Nephron (organoid): ENCODE measurements around the gene SHANK1.

Source experiments
- H3K27ac Mint-ChIP-seq, 3 experiments: 2 replicates each; pipeline ENCODE4 v1.8.0; 2020; ENCODE audit warnings: mixed read lengths in 3 of 3, mild to moderate bottlenecking in 2 of 3, moderate library complexity in 1 of 3
- H3K27me3 Mint-ChIP-seq: 2 replicates; pipeline ENCODE4 v1.8.0; 2021; ENCODE audit warnings: low read depth, mild to moderate bottlenecking, moderate library complexity, mixed read lengths
- H3K36me3 Mint-ChIP-seq: 2 replicates; pipeline ENCODE4 v1.8.0; 2020; ENCODE audit warnings: low read depth, mixed read lengths
- H3K4me1 Mint-ChIP-seq: 2 replicates; pipeline ENCODE4 v1.8.0; 2020; ENCODE audit warnings: mixed read lengths
- H3K4me3 Mint-ChIP-seq, 3 experiments: 2 replicates each; pipeline ENCODE4 v1.8.0; 2020; ENCODE audit warnings: mild to moderate bottlenecking in 3 of 3, mixed read lengths in 3 of 3, moderate library complexity in 2 of 3
- H3K9me3 Mint-ChIP-seq: 2 replicates; pipeline ENCODE4 v1.8.0; 2020; ENCODE audit warnings: mixed read lengths
- CTCF ChIP-seq, 3 experiments: fragments of 200-600 bp; sonication (generic); IDR thresholded peaks; one replicate each; pipeline ENCODE4 v1.5.0; 2021; ENCODE audit warnings: antibody characterized with exemption in 3 of 3; ENCODE audit not compliant: unreplicated experiment in 3 of 3

SHANK1 gene

GRCh38 chr19:50646074-50646807, 73.4 kb downstream of the SHANK1 start:
- Mint-ChIP-seq H3K27ac (no peak overlapping the region), H3K36me3 (no peaks in the 10 kb centered on the region), H3K9me3 (no peaks in the 10 kb centered on the region), H3K4me1 (no peaks in the 10 kb centered on the region), H3K27me3 (peaks cover 24% of the 10 kb centered on the region), H3K4me3 (no peak overlapping the region)
- no peak for TF ChIP-seq CTCF (IDR thresholded peaks at IDR 0.05; ENCODE audit: unreplicated experiment in 3 of 3)

- TF ChIP-seq CTCF (IDR thresholded peaks at IDR 0.05; ENCODE audit: unreplicated experiment in 3 of 3): no peak
- Mint-ChIP-seq H3K4me1 (no peaks in the 10 kb centered on the region), H3K9me3 (no peaks in the 10 kb centered on the region), H3K4me3 (no peak overlapping the region), H3K27ac (no peak overlapping the region), H3K36me3 (no peaks in the 10 kb centered on the region), H3K27me3 (peaks cover 23% of the 10 kb centered on the region)
Measured at GRCh38 chr19:50645107-50645506, 74.5 kb downstream of the SHANK1 start.

- Mint-ChIP-seq H3K4me3 (no peak overlapping the region), H3K4me1 (no peaks in the 10 kb centered on the region), H3K9me3 (no peaks in the 10 kb centered on the region), H3K27ac (no peak overlapping the region), H3K27me3 (peaks cover 21% of the 10 kb centered on the region), H3K36me3 (no peaks in the 10 kb centered on the region)
- no peak for TF ChIP-seq CTCF (IDR thresholded peaks at IDR 0.05; ENCODE audit: unreplicated experiment in 3 of 3)
Measured at GRCh38 chr19:50644315-50644915, 75.2 kb downstream of the SHANK1 start.

GRCh38 chr19:50640368-50640767, 79.2 kb downstream of the SHANK1 start:
- no peaks in the 10 kb centered on the region for H3K36me3 Mint-ChIP-seq

GRCh38 chr19:50639121-50640112, 80.2 kb downstream of the SHANK1 start, which contains the start of gene SYT3:
TSS of gene SYT3 (minus strand) at chr19:50639881. CDS start at chr19:50637411, 2,470 bp downstream.
- Mint-ChIP-seq H3K36me3 (no peaks in the 10 kb centered on the region), H3K4me1 (no peaks in the 10 kb centered on the region), H3K9me3 (peaks cover 7% of the 10 kb centered on the region), H3K27ac (no peak within 1 kb of the TSS), H3K4me3 (peak within 1 kb of the TSS; percentile 89 to 94 (median 94)), H3K27me3 (peaks cover 49% of the 10 kb centered on the region)
- TF ChIP-seq CTCF (IDR thresholded peaks at IDR 0.05; ENCODE audit: unreplicated experiment in 3 of 3): no peak

More at GRCh38 chr19:50640368-50640767, 79.2 kb downstream of the SHANK1 start:
- no peak for TF ChIP-seq CTCF (IDR thresholded peaks at IDR 0.05; ENCODE audit: unreplicated experiment in 3 of 3)
- Mint-ChIP-seq H3K27ac (no peak overlapping the region), H3K4me1 (no peaks in the 10 kb centered on the region), H3K9me3 (peaks cover 4% of the 10 kb centered on the region), H3K27me3 (peaks cover 46% of the 10 kb centered on the region), H3K4me3 (peak overlapping the region; percentile 53 to 62 (median 55))
